Activated CD8-positive, alpha-beta memory T cell treated with anti-CD3 and anti-CD28 coated beads, Interleukin-2, amount 50 U/mL, for 24 hours (primary cell): ENCODE measurements around the gene STK32A.
"Not testable (repeated sequence)": the region's sequence is repeated elsewhere in the genome, so short reads cannot be mapped to it uniquely, and the experiment has no call there.

Source experiments
- DNase-seq: peaks from one replicate; pipeline ENCODE4 v3.0.0-alpha.2; 2020; ENCODE audit errors: extremely low read depth

Gene STK32A

GRCh38 chr5:147234825-147235635 lies at the start of gene STK32A:
Gene STK32A, plus strand, starts transcription at chr5:147235026. Its CDS starts 4,609 bp downstream, at chr5:147239635.
- DNase-seq, result no peak

DNA sequence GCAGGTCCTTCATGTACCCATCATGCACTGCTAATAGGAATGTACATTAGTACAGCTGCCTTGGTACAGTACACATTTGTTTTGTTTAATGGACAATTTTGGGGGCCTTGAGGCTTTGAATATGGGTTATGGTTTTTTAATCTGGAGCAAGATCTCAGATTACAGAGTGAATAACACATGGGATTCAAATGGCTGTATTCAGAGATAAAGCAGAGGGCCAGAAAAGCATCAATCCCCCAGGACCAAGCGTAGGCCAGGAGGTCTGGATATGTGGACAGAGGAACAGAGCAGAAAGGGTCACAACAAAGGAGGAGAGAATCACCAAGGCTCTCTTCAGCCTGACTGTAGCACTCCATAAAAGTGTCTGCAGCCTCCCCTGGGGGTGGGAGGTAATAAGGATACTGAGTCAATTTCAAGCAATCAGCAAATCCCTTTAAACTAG lies 47.7 kb upstream of the STK32A start:
- DNase-seq, result no peak

- DNase-seq, result no peak
Observed at GRCh38 chr5:147188200-147189108, 46.4 kb upstream of the STK32A start.

DNA sequence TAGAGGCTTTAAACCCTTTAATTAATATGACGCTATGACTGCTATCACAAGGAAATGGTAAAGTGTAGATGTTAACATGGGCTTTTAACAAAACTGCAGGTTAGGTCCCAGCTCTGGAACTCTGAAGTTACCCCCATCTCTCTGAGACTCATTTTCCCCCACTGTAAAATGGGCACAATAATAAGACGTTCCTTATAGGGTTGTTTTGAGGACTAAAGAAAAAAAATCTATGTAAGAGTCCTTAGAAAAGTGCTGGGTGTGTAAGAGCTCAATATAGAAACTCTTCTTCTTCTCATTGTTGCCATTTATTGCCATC lies 45.8 kb upstream of the STK32A start:
- DNase-seq, result no peak

- no peak for DNase-seq
Observed at GRCh38 chr5:147190331-147190730, 44.5 kb upstream of the STK32A start.

- no peak for DNase-seq
Observed at GRCh38 chr5:147193123-147193522, 41.7 kb upstream of the STK32A start.

- no peak for DNase-seq
Observed at GRCh38 chr5:147200004-147200403, 34.8 kb upstream of the STK32A start.

DNA sequence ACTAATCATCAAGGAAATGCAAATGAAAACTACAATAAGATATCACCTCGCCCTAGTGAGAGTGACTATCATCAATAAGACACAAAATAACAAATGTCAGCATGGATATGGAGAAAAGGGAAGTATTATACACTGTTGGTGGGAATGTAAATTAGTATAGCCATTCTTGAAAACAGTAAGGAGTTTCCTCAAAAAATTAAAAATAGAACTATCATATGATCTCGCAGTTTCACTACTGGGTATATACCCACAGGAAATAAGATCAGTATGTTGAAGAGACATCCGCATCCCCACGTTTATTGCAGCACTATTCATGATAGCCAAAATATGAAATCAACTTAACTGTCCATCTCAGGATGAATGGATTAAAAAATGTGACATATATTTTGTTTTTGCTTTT lies 31.6 kb upstream of the STK32A start:
- no peak for DNase-seq

- no peak for DNase-seq
Observed at GRCh38 chr5:147204576-147204975, 30.2 kb upstream of the STK32A start.

- no peak for DNase-seq
Observed at GRCh38 chr5:147208134-147208533, 26.7 kb upstream of the STK32A start.

DNA sequence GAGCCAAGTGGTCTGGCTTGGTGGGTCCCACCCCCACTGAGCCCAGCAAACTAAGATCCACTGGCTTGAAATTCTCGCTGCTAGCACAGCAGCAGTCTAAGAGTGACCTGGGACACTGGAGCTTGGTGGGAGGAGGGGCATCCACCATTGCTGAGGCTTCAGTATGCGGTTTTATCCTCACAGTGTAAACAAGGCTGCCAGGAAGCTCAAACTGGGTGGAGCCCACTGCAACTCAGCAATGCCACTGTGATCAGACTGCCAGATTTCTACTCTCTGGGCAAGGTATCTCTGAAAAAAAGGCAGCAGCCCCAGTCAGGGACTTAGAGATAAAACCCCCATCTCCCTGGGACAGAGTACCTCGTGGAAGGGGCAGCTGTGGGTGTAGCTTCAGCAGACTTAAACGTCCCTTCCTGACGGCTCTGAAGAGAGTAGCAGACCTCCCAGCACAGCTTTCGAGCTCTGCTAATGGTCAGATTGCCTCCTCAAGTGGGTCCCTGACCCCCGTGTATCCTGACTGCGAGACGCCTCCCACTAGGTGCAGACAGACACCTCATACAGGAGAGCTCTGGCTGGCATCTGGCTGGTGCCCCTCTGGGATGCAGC lies 18.2 kb upstream of the STK32A start:
- no peak for DNase-seq

GRCh38 chr5:147223343-147223742 lies 11.5 kb upstream of the STK32A start:
- DNase-seq, result no peak

DNA sequence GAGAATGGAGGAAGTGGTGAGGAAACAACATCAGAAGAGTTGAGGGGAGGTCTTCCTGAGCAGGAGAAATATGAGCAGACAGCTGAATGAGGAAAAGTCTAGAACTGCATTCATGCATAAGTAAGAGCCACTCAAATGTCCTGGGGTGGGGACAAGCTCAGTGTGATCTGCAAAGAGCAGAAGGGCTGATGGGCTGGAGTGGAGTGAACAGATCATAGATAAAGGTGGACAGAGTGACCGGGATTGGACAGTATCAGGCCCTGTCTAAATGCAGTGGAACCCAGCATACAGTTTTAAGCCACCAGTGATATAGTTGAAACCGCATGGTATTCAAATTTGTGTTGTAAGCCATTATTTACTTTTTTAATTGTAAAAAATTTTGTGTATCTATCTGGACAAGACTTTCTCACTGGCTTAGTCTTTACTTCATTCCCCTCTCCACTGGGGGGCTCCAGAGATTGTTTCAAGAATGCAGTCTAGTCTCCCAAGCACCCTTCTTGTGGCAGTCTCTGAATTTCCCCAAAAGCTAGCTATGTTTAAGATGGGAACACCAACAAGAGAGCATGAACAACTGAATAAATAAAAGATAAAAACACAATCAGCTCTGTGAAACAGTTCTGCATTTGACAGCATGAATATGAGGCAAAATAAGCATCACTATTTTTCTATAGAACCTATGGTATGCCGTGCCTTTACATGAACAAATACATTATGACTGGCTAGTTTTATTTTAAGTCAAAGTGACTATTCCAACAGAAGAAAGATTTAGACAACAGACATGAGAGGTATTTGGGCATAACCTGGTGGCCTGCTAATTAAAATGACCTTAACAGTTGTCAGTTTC lies 10.7 kb upstream of the STK32A start:
- no peak for DNase-seq

GRCh38 chr5:147225938-147226337 lies 8.9 kb upstream of the STK32A start:
- DNase-seq, result no peak

- no peak for DNase-seq
Observed at GRCh38 chr5:147226512-147226911, 8.3 kb upstream of the STK32A start.

GRCh38 chr5:147234239-147234824 lies 494 bp upstream of the STK32A start:
- no peak for DNase-seq

- no peak for DNase-seq
Observed at GRCh38 chr5:147240266-147240985, 5.6 kb downstream of the STK32A start.

- not testable (repeated sequence) for DNase-seq
Observed at GRCh38 chr5:147243238-147243637, 8.4 kb downstream of the STK32A start.

DNA sequence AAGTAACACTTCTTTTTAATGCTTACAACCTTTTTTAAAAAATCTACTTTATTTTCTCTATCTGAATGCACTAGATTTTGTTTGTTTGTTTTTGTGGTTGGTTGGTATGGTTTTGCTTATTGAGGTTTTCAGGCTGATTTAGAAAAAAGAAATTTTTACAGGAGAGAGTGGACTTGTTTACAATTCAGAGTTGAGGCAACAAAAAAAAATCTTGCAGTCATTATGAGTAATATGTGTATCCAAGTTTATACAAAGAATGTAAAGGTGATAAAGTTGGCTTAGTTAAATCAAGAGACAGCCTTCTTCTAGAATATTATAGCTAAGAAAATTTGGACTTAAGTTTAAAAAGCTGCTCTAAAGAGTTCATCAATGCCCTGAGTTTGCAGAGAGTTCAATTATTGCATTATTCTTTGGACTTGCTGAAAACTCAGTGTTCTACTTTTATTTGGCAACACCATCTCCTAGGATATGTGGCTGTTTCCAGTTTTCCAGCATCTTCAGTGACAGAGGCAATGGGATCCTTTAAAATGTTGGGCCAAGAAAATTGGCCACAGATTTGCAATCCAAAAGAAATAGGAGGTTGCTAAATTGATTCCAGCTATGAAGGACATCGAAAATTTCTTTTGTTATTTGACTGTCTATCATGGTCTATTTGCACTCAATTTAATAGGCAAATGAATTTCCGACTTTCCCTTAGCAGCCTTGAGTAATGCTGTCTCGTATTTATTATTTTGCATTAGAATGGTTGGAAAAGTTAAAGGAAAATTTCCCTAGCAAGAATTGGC lies 10.7 kb downstream of the STK32A start:
- DNase-seq, result no peak

DNA sequence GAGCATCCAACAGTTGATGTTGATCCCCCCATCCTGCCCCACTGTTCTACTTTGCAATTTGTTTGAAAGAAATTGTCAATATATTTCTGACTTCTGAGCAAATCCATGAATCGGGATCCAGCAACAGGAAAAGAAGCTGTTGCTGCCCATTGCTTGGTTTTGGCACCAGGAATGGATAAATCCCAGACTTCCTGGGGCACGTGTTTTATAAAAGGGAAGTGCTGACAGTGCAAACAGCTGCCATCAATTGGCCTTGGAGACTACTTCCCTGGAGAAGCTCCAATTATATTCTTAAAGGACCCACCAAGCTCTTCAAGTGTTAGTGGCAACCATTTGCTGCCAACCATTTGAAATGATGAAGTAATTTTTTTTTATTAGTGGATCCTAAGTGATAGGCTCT lies 13.7 kb downstream of the STK32A start:
- DNase-seq, result no peak
